OCI-LY7 (cell line): ENCODE results near the gene TMC1.

ENCODE experiments used
- CTCF ChIP-seq: fragments of 200-600 bp; sonication (generic); conservative IDR thresholded peaks from 2 replicates; pipeline ENCODE4 v1.5.1; 2014; ENCODE audit warnings: mild to moderate bottlenecking, antibody characterized with exemption, low read length, moderate library complexity, mixed read lengths
- EZH2phosphoT487 ChIP-seq: fragments of 200-600 bp; sonication (generic); IDR thresholded peaks from 2 replicates; pipeline ENCODE4 v1.6.1; 2018; ENCODE audit warnings: low read depth, borderline replicate concordance, mild to moderate bottlenecking, mixed run types, antibody characterized with exemption, low read length, moderate library complexity, mixed read lengths

DNA sequence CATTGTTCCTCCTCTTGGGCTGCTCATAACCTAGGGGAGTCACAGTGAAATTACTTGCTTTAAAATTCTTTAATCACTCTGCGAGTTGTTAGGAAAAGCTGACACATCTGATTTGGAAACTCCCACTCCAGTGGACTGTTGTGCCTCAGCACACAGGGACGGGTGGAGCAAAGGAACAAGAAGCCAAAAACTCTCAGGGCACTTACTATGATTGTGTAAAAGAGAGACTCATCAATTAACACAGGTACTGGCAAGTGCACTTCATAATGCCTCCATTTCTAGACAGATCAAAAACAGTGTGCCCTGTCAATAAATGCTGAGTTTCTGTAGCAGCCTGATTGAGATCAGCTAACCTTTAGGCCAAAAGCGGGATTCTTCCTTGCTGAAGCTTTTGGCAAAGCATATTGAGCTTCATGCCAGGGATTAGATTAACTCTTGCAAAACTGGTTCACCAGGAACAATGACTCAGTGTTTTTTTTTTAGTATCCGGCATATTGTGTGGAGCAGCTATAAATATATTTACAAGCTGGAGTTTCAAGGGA, 55.9 kb downstream of the TMC1 start:
- TF ChIP-seq CTCF (no peak), EZH2phosphoT487 (no peak)
